H1 (cell line): ENCODE results near the gene RWDD1.

Experiments used
- BCL11A ChIP-seq, 2 experiments: IDR thresholded peaks; one replicate each; pipeline ENCODE4 v1.6.1; 2011; ENCODE audit warnings: low read depth in 2 of 2, low read length in 2 of 2, mild to moderate bottlenecking in 2 of 2
- POLR2AphosphoS5 ChIP-seq: IDR thresholded peaks from 2 replicates; pipeline ENCODE4 v1.6.1; 2011; ENCODE audit warnings: low read depth, low read length
- YY1 ChIP-seq: IDR thresholded peaks from 2 replicates; pipeline ENCODE4 v1.6.1; 2011; ENCODE audit warnings: low read depth, mild to moderate bottlenecking, low read length
- TF ChIP-seq, protein P1 (sequence below), 3 experiments: IDR thresholded peaks; 1 replicate in 2 of 3; 2 replicates in 1 of 3; pipeline versions ENCODE4 v1.5.1 to v1.6.1; 2011; ENCODE audit warnings: low read length in 3 of 3, mild to moderate bottlenecking in 3 of 3, inconsistent platforms in 2 of 3, low read depth in 1 of 3, moderate library complexity in 1 of 3; ENCODE audit not compliant: insufficient read depth in 1 of 3; ENCODE audit errors: control extremely low read depth in 1 of 3

DNA sequence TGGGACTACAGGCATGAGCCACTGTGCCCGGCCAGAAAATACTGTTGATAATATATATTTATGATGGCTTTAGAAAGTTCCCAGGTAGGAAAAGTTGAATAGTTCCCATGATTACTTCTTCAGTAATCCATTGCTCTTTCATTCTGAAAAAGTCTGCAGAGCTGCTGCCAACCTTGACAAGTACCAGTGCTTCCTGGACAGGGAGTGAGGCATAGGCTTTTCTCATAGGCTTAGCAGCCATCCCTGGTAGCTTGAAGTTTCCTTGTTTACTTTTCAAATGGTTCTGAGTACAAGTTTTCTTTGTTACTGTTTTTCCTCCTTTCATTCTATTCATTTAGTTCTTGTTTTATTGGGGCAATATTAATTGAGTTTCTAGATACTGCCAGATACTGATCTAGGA is 7.8 kb downstream of the RWDD1 start:
- TF ChIP-seq, protein P1, sequence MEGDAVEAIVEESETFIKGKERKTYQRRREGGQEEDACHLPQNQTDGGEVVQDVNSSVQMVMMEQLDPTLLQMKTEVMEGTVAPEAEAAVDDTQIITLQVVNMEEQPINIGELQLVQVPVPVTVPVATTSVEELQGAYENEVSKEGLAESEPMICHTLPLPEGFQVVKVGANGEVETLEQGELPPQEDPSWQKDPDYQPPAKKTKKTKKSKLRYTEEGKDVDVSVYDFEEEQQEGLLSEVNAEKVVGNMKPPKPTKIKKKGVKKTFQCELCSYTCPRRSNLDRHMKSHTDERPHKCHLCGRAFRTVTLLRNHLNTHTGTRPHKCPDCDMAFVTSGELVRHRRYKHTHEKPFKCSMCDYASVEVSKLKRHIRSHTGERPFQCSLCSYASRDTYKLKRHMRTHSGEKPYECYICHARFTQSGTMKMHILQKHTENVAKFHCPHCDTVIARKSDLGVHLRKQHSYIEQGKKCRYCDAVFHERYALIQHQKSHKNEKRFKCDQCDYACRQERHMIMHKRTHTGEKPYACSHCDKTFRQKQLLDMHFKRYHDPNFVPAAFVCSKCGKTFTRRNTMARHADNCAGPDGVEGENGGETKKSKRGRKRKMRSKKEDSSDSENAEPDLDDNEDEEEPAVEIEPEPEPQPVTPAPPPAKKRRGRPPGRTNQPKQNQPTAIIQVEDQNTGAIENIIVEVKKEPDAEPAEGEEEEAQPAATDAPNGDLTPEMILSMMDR (IDR thresholded peaks at IDR 0.05; ENCODE audit: control extremely low read depth in 1 of 3, insufficient read depth in 1 of 3, low read depth in 1 of 3, low read length in 3 of 3), result no peak
- TF ChIP-seq BCL11A (IDR thresholded peaks at IDR 0.05; ENCODE audit: low read depth in 2 of 2, low read length in 2 of 2) (no peak), YY1 (no peak), POLR2AphosphoS5 (no peak)
